Transverse colon (tissue), 4 donors: Measurements from ENCODE around the gene KLK13. TPM values are rescaled to one million over a fixed set of nuclear protein-coding genes. Genes with fewer than 3 reads are reported as not detected.
A peak's percentile ranks its signal among the peaks of the same experiment; 100 is the strongest.

Experiments
- DNase-seq: peaks from one replicate; pipeline ENCODE4 v3.0.0-alpha.2; 2019
- H3K27ac ChIP-seq, 4 donors: fragments of 200-600 bp; sonication (generic); 2 replicates each; pipeline ENCODE4 v1.5.1; 2016 to 2018; ENCODE audit warnings: inconsistent platforms in 4 of 4
- H3K27me3 ChIP-seq: fragments of 200-600 bp; sonication (generic); 2 replicates; pipeline ENCODE4 v1.5.1; 2017; ENCODE audit warnings: inconsistent platforms
- H3K36me3 ChIP-seq, 4 donors: fragments of 200-600 bp; sonication (generic); 2 replicates each; pipeline ENCODE4 v1.5.1; 2017 to 2019; ENCODE audit warnings: inconsistent platforms in 4 of 4
- H3K4me1 ChIP-seq, 4 donors: fragments of 200-600 bp; sonication (generic); 2 replicates each; pipeline ENCODE4 v1.5.1; 2017 to 2020; ENCODE audit warnings: inconsistent platforms in 4 of 4
- H3K4me3 ChIP-seq, 4 donors: fragments of 200-600 bp; sonication (generic); 1 replicate in 1 of 4; 2 replicates in 3 of 4; pipeline versions ENCODE4 v1.5.1 to v1.6.1; 2017 to 2019; ENCODE audit warnings: inconsistent platforms in 4 of 4
- H3K9me3 ChIP-seq, 2 donors: fragments of 200-600 bp; sonication (generic); 2 replicates each; pipeline ENCODE4 v1.5.1; 2017 to 2019; ENCODE audit warnings: inconsistent platforms in 2 of 2
- CTCF ChIP-seq, 5 experiments: fragments of 200-600 bp in 3 of 5; fragments of 450-650 bp in 2 of 5; sonication (generic) in 3 of 5; IDR thresholded peaks; 1 replicate in 2 of 5; 2 replicates in 3 of 5; pipeline ENCODE4 v1.5.1; 2016 to 2017; ENCODE audit warnings: antibody characterized with exemption in 5 of 5, inconsistent platforms in 3 of 5, mild to moderate bottlenecking in 2 of 5, moderate library complexity in 1 of 5
- EP300 ChIP-seq: sonication (generic); formaldehyde crosslinking; IDR thresholded peaks from one replicate; pipeline ENCODE4 v1.6.1; 2017; ENCODE audit warnings: antibody characterized with exemption, low read depth
- POLR2A ChIP-seq: fragments of 450-650 bp; IDR thresholded peaks from one replicate; pipeline ENCODE4 v1.6.1; 2016; ENCODE audit warnings: antibody characterized with exemption, mild to moderate bottlenecking, moderate library complexity
- POLR2AphosphoS5 ChIP-seq, 3 donors: sonication (generic); formaldehyde crosslinking; IDR thresholded peaks; one replicate each; pipeline ENCODE4 v1.6.1; 2016; ENCODE audit warnings: antibody characterized with exemption in 3 of 3
- WGBS, 2 donors: methylation state at CpG; one replicate each; pipeline ENCODE4 v1.1.5; 2018; ENCODE audit warnings: low coverage in 1 of 2; 5-methylcytosine and 5-hydroxymethylcytosine counted together
- in situ Hi-C, 4 donors: fragments of 200-750 bp; cut with MboI; loops; one replicate each; pipeline versions ENCODE4 v1.15.0 to v1.15.1; 2017; ENCODE audit warnings: low sequenced_read_pairs in 3 of 4, low pct_ligation_motif_present in 1 of 4, low pct_unique_long_range_greater_than_20kb in 1 of 4
- intact Hi-C: fragments of 100-400 bp; cut with DNase I; formaldehyde crosslinking; loops from one replicate; pipeline ENCODE4 v1.15.1; 2023; ENCODE audit warnings: low total_unique reads
- total RNA-seq, 4 donors: library from RNA; depleted of rRNA; stranded (reverse); fragments of >200 nt; gene quantifications; one replicate each; pipeline ENCODE4 v1.1.0, GENCODE V29; 2016

The KLK13 gene
- total RNA-seq, 4 donors from 2014 or later: 3.3 TPM; not detected in 3

GRCh38 chr19:51108805-51109146 lies 43.9 kb upstream of the KLK13 start:
- in situ Hi-C loops: no loop called here

GRCh38 chr19:51108066-51108804 lies 43.3 kb upstream of the KLK13 start, which contains the start of gene CTU1:
CTU1 (minus strand) TSS chr19:51108409; CDS start chr19:51104569, 3,840 bp downstream.
- peak; percentile 37 to 75 (median 48) for TF ChIP-seq POLR2AphosphoS5 (IDR thresholded peaks at IDR 0.05)
- peak in 2 of 5 experiments; percentile 45 to 55 for TF ChIP-seq CTCF (IDR thresholded peaks at IDR 0.05)
- peak; percentile 53 for TF ChIP-seq POLR2A
- no peak for TF ChIP-seq EP300
- Histone ChIP-seq H3K4me3 (peak within 1 kb of the TSS; percentile 53 to 88 (median 76)), H3K36me3 (peaks cover 0 to 3% (median 0%) of the 10 kb centered on the region in 4 donors), H3K4me1 (peaks cover 10 to 17% (median 16%) of the 10 kb centered on the region in 4 donors), H3K27ac (peak within 1 kb of the TSS; percentile 56 to 81 (median 73)), H3K27me3 (peaks cover 6% of the 10 kb centered on the region), H3K9me3 (no peaks in the 10 kb centered on the region)
- DNase-seq: peak; percentile 99
- intact Hi-C loops (loop anchor here (10.0 kb wide), 1 partner anchor 487 kb away; no protein-coding TSS in a partner anchor), in situ Hi-C loops (no loop called here)
- WGBS, 2 donors: 1% methylated on average over 43 of the region's 43 CpGs; no CpG with 5 or more reads in 1 of the 2 donors

More at GRCh38 chr19:51108805-51109146, 43.9 kb upstream of the KLK13 start:
- peaks cover 7% of the 10 kb centered on the region for H3K27me3 ChIP-seq
- DNase-seq: no peak
- H3K36me3 ChIP-seq: peaks cover 0 to under 1% (median 0%) of the 10 kb centered on the region in 4 donors
- TF ChIP-seq EP300 (no peak), POLR2AphosphoS5 (IDR thresholded peaks at IDR 0.05) (no peak), POLR2A (no peak), CTCF (IDR thresholded peaks at IDR 0.05) (peak in 1 of 5 experiments; percentile 14)
- peak overlapping the region; percentile 32 to 88 (median 60) for H3K4me3 ChIP-seq
- 5% methylated on average over 15 of the region's 15 CpGs; no CpG with 5 or more reads in 1 of the 2 donors for WGBS, 2 donors
- no peaks in the 10 kb centered on the region for H3K9me3 ChIP-seq
- H3K4me1 ChIP-seq: peaks cover 10 to 17% (median 16%) of the 10 kb centered on the region in 4 donors
- peak overlapping the region; percentile 52 to 81 (median 73) for H3K27ac ChIP-seq
- intact Hi-C loops: loop anchor here (10.0 kb wide), 1 partner anchor 486 kb away; no protein-coding TSS in a partner anchor

GRCh38 chr19:51107406-51108065 lies 42.6 kb upstream of the KLK13 start:
- intact Hi-C loops: loop anchor here (10.0 kb wide), 1 partner anchor 487 kb away; no protein-coding TSS in a partner anchor
- Histone ChIP-seq H3K27ac (peak overlapping the region; percentile 56 to 81 (median 73)), H3K36me3 (peaks cover 0 to 8% (median 0%) of the 10 kb centered on the region in 4 donors), H3K4me3 (peak overlapping the region; percentile 53 to 88 (median 76)), H3K27me3 (peaks cover 6% of the 10 kb centered on the region), H3K9me3 (no peaks in the 10 kb centered on the region), H3K4me1 (peaks cover 10 to 17% (median 16%) of the 10 kb centered on the region in 4 donors)
- in situ Hi-C loops: no loop called here
- WGBS, 2 donors: 21 to 77% methylated on average over 3 to 18 of the region's 18 CpGs
- no peak for DNase-seq
- TF ChIP-seq POLR2A (no peak), POLR2AphosphoS5 (IDR thresholded peaks at IDR 0.05) (no peak), EP300 (no peak), CTCF (IDR thresholded peaks at IDR 0.05) (no peak)

GRCh38 chr19:51103926-51104341 lies 39.0 kb upstream of the KLK13 start:
- no peaks in the 10 kb centered on the region for H3K27me3 ChIP-seq
- DNase-seq: no peak
- WGBS, 2 donors: 87% methylated on average over 49 of the region's 49 CpGs; no CpG with 5 or more reads in 1 of the 2 donors
- H3K36me3 ChIP-seq: peaks cover 0 to 8% (median 0%) of the 10 kb centered on the region in 4 donors
- intact Hi-C loops: loop anchor here (10.0 kb wide), 1 partner anchor 491 kb away; no protein-coding TSS in a partner anchor
- in situ Hi-C loops: no loop called here
- H3K4me3 ChIP-seq: no peak overlapping the region
- peaks cover 10 to 18% (median 16%) of the 10 kb centered on the region in 4 donors for H3K4me1 ChIP-seq
- TF ChIP-seq EP300: no peak
- TF ChIP-seq POLR2AphosphoS5 (IDR thresholded peaks at IDR 0.05): no peak
- TF ChIP-seq CTCF (IDR thresholded peaks at IDR 0.05): no peak
- TF ChIP-seq POLR2A: no peak
- H3K9me3 ChIP-seq: no peaks in the 10 kb centered on the region
- no peak overlapping the region for H3K27ac ChIP-seq
